ENCODE data around the gene WDR86. TPM values are rescaled to one million over a fixed set of nuclear protein-coding genes. Genes with fewer than 3 reads are reported as not detected.

Gene WDR86
- total RNA-seq, 2 experiments from 2014 or later = 0.25 TPM

GRCh38 chr7:151429237-151429559, 19.4 kb upstream of the WDR86 start:
- Mint-ChIP-seq H3K27me3 (no peaks in the 10 kb centered on the region), H3K27ac (no peak overlapping the region), H3K36me3 (ENCODE audit: low read depth) (no peaks in the 10 kb centered on the region), H3K9me3 (no peaks in the 10 kb centered on the region), H3K4me3 (no peak overlapping the region), H3K4me1 (ENCODE audit: low read depth) (peaks cover 52% of the 10 kb centered on the region)
- intact Hi-C loops (cut with micrococcal nuclease) = no loop called here
- ATAC-seq = no peak
- CTCF ChIA-PET = interaction anchor here (1.1 to 1.8 kb wide), 2 partner anchors 11 to 19 kb away, joined by 3 to 5 read pairs; partner anchors contain the start of gene CRYGN
- POLR2A ChIA-PET = no interaction called here
- no peak for TF ChIP-seq CTCF (IDR thresholded peaks at IDR 0.05)
- DNase-seq = no peak

GRCh38 chr7:151428378-151429236, 18.8 kb upstream of the WDR86 start:
- POLR2A ChIA-PET = interaction anchor here (1.3 kb wide), 1 partner anchor 13 kb away, joined by 4 read pairs; no protein-coding TSS in a partner anchor
- no peaks in the 10 kb centered on the region for H3K9me3 Mint-ChIP-seq
- H3K4me1 Mint-ChIP-seq (ENCODE audit: low read depth) = peaks cover 52% of the 10 kb centered on the region
- H3K27me3 Mint-ChIP-seq = no peaks in the 10 kb centered on the region
- no peak overlapping the region for H3K4me3 Mint-ChIP-seq
- DNase-seq (no peak), ATAC-seq (no peak)
- intact Hi-C loops (cut with micrococcal nuclease) = no loop called here
- CTCF ChIA-PET = interaction anchor here (0.9 to 1.1 kb wide), 2 partner anchors 20 to 60 kb away, joined by 3 read pairs; no protein-coding TSS in a partner anchor
- no peak for TF ChIP-seq CTCF (IDR thresholded peaks at IDR 0.05)
- H3K36me3 Mint-ChIP-seq (ENCODE audit: low read depth) = no peaks in the 10 kb centered on the region
- peak overlapping the region; percentile 20 for H3K27ac Mint-ChIP-seq

GRCh38 chr7:151427705-151428377, 18.0 kb upstream of the WDR86 start:
- Mint-ChIP-seq H3K4me3 (no peak overlapping the region), H3K27ac (no peak overlapping the region), H3K27me3 (no peaks in the 10 kb centered on the region), H3K36me3 (ENCODE audit: low read depth) (no peaks in the 10 kb centered on the region), H3K9me3 (no peaks in the 10 kb centered on the region), H3K4me1 (ENCODE audit: low read depth) (peaks cover 45% of the 10 kb centered on the region)
- ChIA-PET CTCF (interaction anchor here (0.9 to 1.1 kb wide), 2 partner anchors 20 to 60 kb away, joined by 3 read pairs; no protein-coding TSS in a partner anchor), POLR2A (interaction anchor here (1.3 kb wide), 1 partner anchor 13 kb away, joined by 4 read pairs; no protein-coding TSS in a partner anchor)
- TF ChIP-seq CTCF (IDR thresholded peaks at IDR 0.05) = no peak
- DNase-seq = no peak
- intact Hi-C loops (cut with micrococcal nuclease) = no loop called here
- ATAC-seq = no peak

- intact Hi-C loops (cut with micrococcal nuclease) = no loop called here
These were observed 17.3 kb upstream of the WDR86 start for GRCh38 chr7:151426904-151427704.

More at GRCh38 chr7:151426904-151427704, 17.3 kb upstream of the WDR86 start:
- Mint-ChIP-seq H3K27me3 (no peaks in the 10 kb centered on the region), H3K9me3 (no peaks in the 10 kb centered on the region), H3K4me3 (no peak overlapping the region), H3K4me1 (ENCODE audit: low read depth) (peaks cover 40% of the 10 kb centered on the region), H3K36me3 (ENCODE audit: low read depth) (no peaks in the 10 kb centered on the region), H3K27ac (peak overlapping the region; percentile 7)
- DNase-seq (no peak), ATAC-seq (no peak)
- ChIA-PET CTCF (no interaction called here), POLR2A (interaction anchor here (1.3 kb wide), 1 partner anchor 14 kb away, joined by 4 read pairs; no protein-coding TSS in a partner anchor)
- TF ChIP-seq CTCF (IDR thresholded peaks at IDR 0.05) = no peak

Data from activated CD8-positive, alpha-beta T cell treated with anti-CD3 and anti-CD28 coated beads for 36 hours (primary cell).